TTC549 (cell line): Measurements from ENCODE around the gene KIF23.

Source experiments
- FAIRE-seq: peaks from 2 replicates; lab custom pipeline; 2012; peaks lifted over from hg19 to GRCh38; lab: Jason Lieb, UNC

The KIF23 gene

DNA sequence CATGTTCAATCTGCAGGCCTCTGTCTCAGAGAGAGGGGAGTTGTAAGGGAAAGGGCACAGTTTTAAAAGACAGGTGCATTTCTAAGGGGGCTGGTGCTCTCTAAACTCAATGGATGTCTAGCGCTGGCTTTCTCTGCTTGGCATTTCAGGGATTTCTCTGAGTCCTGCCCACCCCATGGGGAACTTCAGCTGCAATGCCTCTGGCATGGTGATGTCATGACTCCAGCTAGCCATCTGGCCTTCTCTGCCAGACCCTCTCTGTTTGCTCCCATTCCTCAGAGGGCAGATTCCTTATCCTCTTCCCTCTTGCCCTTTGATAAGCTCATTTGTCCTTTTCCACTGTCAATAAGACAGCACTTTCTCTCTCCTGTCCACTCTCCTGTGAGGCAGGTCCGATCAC lies 79.3 kb downstream of the KIF23 start:
- no peak for FAIRE-seq

DNA sequence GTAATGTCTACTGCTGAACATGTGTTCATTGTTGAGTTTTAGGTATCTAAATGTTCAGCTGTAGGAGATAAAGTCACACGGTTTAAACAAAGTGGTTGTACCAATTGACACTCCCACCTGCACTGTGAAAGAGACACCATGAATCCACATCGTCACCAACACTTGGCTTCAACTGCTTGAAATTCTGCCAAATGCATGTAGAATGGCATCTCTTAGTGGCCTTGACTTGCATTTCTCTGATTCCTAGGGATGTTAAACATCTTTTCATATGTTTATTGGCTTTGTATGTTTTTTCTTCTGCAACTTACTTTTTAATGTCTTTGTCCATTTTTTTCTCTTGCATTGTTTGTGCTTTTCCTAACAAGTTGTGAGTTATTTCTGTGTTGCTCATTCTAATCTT lies 81.9 kb downstream of the KIF23 start:
- no peak for FAIRE-seq

DNA sequence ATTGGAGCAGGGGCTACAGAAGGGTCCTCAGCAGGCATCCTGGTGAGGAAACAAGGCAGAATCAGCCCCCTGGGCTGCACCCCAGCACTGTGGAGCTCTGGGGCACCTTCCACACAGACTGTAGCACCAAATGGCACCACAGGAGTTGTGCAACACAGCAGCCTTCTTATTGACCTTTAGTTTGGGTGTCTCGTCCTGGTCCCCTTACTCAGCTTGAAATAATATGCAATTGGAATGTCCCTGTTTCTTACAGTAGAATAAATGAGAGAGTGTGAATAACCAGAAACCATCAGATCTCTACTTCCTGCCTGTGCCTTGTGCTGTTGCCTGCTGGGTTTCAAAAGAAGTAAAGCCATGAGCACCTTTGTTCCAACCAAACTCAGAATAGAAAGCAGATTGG lies 82.9 kb downstream of the KIF23 start:
- no peak for FAIRE-seq

DNA sequence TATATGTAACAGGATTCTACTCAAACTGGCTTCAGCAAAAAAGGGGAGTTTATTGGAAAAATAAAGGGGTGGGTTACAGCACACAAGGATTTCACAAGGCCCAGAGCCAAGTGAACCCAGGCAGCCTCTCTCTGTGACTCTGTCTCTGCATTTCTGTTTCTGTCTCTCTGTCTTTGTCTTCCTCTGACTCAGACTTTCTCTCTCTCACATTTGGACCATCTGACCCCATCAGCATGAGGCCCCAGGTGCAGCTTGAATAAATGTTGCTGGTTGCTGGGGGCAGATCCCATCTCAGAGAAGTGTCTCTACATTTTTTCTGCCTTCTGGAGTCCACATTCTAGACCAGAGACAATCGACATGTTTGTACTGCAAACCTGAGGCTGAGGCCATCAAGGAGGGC lies 83.5 kb downstream of the KIF23 start:
- FAIRE-seq: no peak
